ENCODE measurements around the gene CMSS1. TPM values are rescaled to one million over a fixed set of nuclear protein-coding genes. Genes with fewer than 3 reads are reported as not detected.

Gene CMSS1
- total RNA-seq, 1 experiment from 2014 or later = 70.6 TPM

DNA sequence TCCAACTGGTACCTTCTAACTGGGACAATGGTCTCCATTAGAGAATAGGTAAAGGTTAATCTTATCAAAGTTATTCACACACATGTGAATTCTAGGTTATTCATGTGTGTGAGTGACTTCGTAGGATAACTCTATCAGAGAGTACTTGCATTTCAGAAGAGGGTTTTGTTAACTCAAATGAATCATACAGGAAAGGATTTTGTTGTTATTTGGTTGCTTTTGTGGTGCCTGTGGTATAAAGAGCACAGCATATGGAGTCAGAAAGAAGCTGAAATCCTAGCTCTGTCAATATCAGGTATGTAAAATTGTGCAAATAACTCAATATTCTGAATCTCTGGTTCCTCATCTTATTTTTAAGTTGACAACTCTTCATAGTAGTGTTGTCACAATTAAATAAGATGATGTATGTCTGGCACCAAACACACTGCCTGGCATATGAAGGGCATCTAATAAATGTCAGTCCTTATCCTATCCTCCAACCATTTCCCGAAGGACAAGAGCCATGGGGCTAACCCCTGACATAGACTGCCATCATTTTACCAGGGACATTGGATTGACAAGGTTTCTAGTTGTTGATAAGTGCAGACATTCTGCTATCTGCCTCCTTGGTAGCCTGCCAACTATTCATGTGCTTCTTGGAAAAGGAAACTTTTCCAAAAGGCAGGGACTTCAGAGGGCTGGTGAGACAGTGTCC lies 48.7 kb upstream of the CMSS1 start (continued):
- TF ChIP-seq, protein P1, sequence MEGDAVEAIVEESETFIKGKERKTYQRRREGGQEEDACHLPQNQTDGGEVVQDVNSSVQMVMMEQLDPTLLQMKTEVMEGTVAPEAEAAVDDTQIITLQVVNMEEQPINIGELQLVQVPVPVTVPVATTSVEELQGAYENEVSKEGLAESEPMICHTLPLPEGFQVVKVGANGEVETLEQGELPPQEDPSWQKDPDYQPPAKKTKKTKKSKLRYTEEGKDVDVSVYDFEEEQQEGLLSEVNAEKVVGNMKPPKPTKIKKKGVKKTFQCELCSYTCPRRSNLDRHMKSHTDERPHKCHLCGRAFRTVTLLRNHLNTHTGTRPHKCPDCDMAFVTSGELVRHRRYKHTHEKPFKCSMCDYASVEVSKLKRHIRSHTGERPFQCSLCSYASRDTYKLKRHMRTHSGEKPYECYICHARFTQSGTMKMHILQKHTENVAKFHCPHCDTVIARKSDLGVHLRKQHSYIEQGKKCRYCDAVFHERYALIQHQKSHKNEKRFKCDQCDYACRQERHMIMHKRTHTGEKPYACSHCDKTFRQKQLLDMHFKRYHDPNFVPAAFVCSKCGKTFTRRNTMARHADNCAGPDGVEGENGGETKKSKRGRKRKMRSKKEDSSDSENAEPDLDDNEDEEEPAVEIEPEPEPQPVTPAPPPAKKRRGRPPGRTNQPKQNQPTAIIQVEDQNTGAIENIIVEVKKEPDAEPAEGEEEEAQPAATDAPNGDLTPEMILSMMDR (IDR thresholded peaks at IDR 0.05) = no peak
- TF ChIP-seq, protein P2, sequence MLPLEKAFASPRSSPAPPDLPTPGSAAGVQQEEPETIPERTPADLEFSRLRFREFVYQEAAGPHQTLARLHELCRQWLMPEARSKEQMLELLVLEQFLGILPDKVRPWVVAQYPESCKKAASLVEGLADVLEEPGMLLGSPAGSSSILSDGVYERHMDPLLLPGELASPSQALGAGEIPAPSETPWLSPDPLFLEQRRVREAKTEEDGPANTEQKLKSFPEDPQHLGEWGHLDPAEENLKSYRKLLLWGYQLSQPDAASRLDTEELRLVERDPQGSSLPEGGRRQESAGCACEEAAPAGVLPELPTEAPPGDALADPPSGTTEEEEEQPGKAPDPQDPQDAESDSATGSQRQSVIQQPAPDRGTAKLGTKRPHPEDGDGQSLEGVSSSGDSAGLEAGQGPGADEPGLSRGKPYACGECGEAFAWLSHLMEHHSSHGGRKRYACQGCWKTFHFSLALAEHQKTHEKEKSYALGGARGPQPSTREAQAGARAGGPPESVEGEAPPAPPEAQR (CRISPR knock-in tag; IDR thresholded peaks at IDR 0.05) = no peak
- no peak for TF ChIP-seq OVOL2 (CRISPR knock-in tag; IDR thresholded peaks at IDR 0.05; ENCODE audit: borderline replicate concordance)

DNA sequence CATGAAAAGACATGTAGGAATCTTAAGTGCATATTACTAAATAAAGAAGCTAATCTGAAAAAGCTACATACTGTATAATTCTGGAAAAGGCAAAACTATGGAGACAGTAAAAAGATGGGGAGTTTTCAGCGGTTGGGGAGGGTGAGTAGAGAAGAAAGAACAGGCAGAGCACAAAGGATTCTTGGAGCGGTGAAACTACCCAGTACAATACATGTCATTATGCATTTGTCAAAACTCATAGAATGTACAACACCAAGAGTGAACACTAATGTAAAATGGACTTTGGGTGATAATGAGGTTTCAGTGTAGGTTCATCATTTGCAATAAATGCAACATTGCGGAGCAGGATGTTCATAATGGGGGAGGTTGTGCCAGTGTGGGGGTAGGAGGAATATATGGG lies 45.5 kb upstream of the CMSS1 start:
- CTCF ChIA-PET = no interaction called here

DNA sequence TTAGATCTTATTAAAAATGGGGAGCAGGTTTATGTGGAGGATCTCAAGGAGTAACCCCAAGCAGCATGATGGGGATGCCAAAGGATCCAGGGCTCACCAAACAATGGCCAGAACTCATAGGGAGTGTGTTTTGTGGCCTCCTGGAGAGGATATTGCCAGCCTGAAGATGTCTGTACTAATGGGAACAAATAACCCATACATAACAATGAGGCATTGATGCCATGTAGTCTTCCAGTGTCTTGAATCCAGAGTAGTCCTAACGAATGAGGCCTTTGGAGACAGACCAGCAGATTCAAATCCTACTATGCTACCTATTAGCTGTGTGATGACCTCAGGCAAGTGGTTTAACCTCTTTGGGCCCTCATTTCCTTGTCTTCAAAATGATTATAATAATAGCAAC lies 45.0 kb upstream of the CMSS1 start:
- ChIA-PET POLR2A (no interaction called here), CTCF (no interaction called here)
- 0 out of 2 replicates have a peak, but pooled peaks cover 4% of the 10 kb centered on the region for H3K9me3 Mint-ChIP-seq
- peaks cover 22% of the 10 kb centered on the region for H3K4me1 Mint-ChIP-seq
- no peaks in the 10 kb centered on the region for H3K36me3 Mint-ChIP-seq
- DNase-seq (ENCODE audit: low spot score) (no peak), ATAC-seq (no peak)
- no peak overlapping the region for H3K4me3 Mint-ChIP-seq
- TF ChIP-seq ATF1 (CRISPR knock-in tag; IDR thresholded peaks at IDR 0.05) (no peak), ZNF232 (CRISPR knock-in tag; IDR thresholded peaks at IDR 0.05) (no peak), HMGA2 (CRISPR knock-in tag; IDR thresholded peaks at IDR 0.05) (no peak), JUN (CRISPR knock-in tag; IDR thresholded peaks at IDR 0.05) (no peak), NFE2L1 (CRISPR knock-in tag; IDR thresholded peaks at IDR 0.05) (no peak)
- TF ChIP-seq, protein P3, sequence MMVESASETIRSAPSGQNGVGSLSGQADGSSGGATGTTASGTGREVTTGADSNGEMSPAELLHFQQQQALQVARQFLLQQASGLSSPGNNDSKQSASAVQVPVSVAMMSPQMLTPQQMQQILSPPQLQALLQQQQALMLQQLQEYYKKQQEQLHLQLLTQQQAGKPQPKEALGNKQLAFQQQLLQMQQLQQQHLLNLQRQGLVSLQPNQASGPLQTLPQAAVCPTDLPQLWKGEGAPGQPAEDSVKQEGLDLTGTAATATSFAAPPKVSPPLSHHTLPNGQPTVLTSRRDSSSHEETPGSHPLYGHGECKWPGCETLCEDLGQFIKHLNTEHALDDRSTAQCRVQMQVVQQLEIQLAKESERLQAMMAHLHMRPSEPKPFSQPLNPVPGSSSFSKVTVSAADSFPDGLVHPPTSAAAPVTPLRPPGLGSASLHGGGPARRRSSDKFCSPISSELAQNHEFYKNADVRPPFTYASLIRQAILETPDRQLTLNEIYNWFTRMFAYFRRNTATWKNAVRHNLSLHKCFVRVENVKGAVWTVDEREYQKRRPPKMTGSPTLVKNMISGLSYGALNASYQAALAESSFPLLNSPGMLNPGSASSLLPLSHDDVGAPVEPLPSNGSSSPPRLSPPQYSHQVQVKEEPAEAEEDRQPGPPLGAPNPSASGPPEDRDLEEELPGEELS (CRISPR knock-in tag; IDR thresholded peaks at IDR 0.05) = no peak
- TF ChIP-seq, protein P4, sequence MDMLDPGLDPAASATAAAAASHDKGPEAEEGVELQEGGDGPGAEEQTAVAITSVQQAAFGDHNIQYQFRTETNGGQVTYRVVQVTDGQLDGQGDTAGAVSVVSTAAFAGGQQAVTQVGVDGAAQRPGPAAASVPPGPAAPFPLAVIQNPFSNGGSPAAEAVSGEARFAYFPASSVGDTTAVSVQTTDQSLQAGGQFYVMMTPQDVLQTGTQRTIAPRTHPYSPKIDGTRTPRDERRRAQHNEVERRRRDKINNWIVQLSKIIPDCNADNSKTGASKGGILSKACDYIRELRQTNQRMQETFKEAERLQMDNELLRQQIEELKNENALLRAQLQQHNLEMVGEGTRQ (CRISPR knock-in tag; IDR thresholded peaks at IDR 0.05) = no peak
- H3K27me3 Mint-ChIP-seq (ENCODE audit: low read depth) = no peaks in the 10 kb centered on the region
- H3K27ac Mint-ChIP-seq = no peak overlapping the region

More for the DNA sequence above, 45.5 kb upstream of the CMSS1 start:
- Mint-ChIP-seq H3K36me3 (no peaks in the 10 kb centered on the region), H3K4me3 (no peak overlapping the region), H3K27ac (no peak overlapping the region), H3K9me3 (0 out of 2 replicates have a peak, but pooled peaks cover 4% of the 10 kb centered on the region), H3K27me3 (ENCODE audit: low read depth) (no peaks in the 10 kb centered on the region), H3K4me1 (peaks cover 21% of the 10 kb centered on the region)
- no peak for TF ChIP-seq ETV6 (CRISPR knock-in tag; IDR thresholded peaks at IDR 0.05)
- TF ChIP-seq, protein P3 (CRISPR knock-in tag; IDR thresholded peaks at IDR 0.05) = no peak
- TF ChIP-seq TEAD1 (CRISPR knock-in tag; IDR thresholded peaks at IDR 0.05) = no peak
- TF ChIP-seq, protein P1 (IDR thresholded peaks at IDR 0.05) = no peak
- TF ChIP-seq TEAD4 (CRISPR knock-in tag; IDR thresholded peaks at IDR 0.05) = no peak
- no peak for TF ChIP-seq ZNF317 (CRISPR knock-in tag; IDR thresholded peaks at IDR 0.05; ENCODE audit: borderline replicate concordance, low read depth)
- TF ChIP-seq OVOL2 (CRISPR knock-in tag; IDR thresholded peaks at IDR 0.05; ENCODE audit: borderline replicate concordance) = no peak
- no peak for TF ChIP-seq TCF7 (CRISPR knock-in tag; IDR thresholded peaks at IDR 0.05; ENCODE audit: low read depth)
- DNase-seq (ENCODE audit: low spot score) (no peak), ATAC-seq (no peak)
- POLR2A ChIA-PET = no interaction called here
